Measurements from ENCODE around the gene ELMO1. TPM values are rescaled to one million over a fixed set of nuclear protein-coding genes. Genes with fewer than 3 reads are reported as not detected.

Gene ELMO1
- total RNA-seq, 1 donor from 2014 or later: 0.69 TPM

DNA sequence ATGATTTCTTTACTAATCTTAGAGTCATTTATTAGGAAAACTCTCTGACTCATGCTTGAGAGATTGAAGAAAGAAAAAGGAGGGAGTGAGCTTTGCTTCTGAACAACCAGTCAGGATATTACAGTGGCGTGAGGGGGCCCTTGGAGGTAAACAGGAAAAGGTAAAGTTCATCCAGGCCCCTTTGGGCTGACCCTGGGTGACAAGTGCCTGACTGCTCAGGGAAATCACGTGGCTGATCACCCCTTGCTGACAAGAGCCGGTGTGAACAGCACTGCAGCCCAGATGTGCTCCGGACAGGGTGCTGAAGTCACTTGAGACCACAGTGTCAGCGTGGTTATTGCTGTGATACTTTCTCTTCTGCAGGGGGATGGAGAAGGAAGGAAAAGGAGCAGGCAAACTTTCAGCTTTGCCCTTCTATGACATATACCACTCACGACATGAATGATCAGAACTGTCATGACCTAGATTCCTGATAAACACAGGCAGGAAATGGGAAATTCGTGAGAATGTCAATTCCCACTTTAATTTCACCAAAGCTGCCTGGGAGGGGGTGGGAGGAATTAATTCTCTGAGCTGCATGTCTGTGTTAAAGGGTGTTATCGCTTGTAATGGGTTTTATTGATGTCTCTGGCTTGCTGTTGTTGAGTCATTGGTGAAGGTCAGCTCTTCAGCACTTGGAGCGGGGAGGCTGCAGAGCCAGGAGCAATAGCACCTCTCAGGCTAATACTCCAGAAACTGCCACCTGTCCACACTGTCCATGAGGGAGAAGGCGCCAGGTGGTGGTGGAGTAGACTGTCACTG lies 584.6 kb downstream of the ELMO1 start:
- no peak for DNase-seq (ENCODE audit: low read depth)

DNA sequence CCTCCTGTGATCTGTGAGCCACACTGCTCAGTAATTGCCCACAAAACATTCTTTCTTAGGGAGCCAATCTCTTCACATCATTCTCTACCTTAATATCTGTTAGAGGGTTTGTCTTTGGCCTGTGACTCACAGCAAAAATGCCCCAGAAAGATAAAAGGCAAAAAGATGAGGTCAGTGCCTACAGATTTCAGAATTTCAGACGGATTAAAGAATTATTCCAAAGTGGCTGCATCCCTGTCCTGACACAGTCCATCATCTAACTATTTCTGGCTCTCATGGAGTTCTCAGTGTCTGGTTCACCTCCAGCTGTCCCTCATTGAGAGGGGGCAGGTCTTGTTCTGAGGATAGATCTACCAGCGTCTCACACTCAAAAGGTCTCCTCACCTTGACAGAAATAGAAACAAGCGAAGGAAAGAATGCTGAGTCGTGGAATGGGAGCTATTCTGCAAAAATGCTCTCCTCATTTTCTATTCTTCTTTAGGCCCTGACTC lies 585.8 kb downstream of the ELMO1 start:
- TF ChIP-seq, protein P1, sequence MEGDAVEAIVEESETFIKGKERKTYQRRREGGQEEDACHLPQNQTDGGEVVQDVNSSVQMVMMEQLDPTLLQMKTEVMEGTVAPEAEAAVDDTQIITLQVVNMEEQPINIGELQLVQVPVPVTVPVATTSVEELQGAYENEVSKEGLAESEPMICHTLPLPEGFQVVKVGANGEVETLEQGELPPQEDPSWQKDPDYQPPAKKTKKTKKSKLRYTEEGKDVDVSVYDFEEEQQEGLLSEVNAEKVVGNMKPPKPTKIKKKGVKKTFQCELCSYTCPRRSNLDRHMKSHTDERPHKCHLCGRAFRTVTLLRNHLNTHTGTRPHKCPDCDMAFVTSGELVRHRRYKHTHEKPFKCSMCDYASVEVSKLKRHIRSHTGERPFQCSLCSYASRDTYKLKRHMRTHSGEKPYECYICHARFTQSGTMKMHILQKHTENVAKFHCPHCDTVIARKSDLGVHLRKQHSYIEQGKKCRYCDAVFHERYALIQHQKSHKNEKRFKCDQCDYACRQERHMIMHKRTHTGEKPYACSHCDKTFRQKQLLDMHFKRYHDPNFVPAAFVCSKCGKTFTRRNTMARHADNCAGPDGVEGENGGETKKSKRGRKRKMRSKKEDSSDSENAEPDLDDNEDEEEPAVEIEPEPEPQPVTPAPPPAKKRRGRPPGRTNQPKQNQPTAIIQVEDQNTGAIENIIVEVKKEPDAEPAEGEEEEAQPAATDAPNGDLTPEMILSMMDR (conservative IDR thresholded peaks at IDR 0.05; ENCODE audit: low read depth, low read length): no peak
- DNase-seq (ENCODE audit: low read depth): no peak
- no peak overlapping the region for H3K4me3 ChIP-seq (ENCODE audit: low read depth, low read length)

More for the DNA sequence above, 584.6 kb downstream of the ELMO1 start:
- TF ChIP-seq, protein P1 (conservative IDR thresholded peaks at IDR 0.05; ENCODE audit: low read depth, low read length): no peak
- no peak overlapping the region for H3K4me3 ChIP-seq (ENCODE audit: low read depth, low read length)

DNA sequence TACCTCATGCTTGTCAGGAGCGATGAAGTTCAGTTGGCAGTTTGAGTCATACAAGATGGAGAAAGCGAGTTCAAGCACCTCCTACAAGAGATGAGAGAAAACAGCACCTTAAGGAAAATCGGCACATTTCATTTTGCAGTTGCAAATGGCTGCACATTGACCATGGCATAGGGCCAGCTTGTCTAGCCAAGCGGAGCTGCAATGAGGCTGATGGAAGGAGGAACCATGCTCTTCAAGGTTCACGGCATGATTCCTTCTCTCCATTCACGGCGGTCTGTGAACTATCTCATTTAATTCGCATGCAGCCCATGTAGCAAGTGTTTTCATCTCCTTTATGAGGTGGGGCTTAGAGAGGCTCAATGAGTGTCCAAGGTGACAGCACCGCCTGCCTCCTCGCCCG lies 587.0 kb downstream of the ELMO1 start:
- DNase-seq (ENCODE audit: low read depth): no peak
- TF ChIP-seq, protein P1 (conservative IDR thresholded peaks at IDR 0.05; ENCODE audit: low read depth, low read length): no peak
- H3K4me3 ChIP-seq (ENCODE audit: low read depth, low read length): no peak overlapping the region

DNA sequence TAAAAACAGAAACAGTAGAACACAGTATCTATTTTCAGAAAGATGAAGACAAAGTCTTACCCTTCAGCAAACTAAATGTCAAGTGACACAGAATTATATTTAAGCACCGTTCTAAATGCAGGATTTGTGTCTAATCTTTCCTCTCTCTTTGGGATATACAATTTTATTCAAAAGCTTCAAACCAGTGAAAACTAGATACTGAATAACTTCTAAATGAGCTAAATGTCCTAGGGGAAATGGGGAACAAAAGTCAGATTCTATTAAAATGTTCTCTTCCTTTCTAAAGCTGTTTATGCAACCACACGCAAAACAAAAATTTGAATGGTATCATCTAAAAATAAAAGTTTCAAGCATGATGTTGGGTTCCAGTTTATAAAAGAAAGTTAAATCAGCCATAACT lies 588.0 kb downstream of the ELMO1 start:
- no peak for DNase-seq (ENCODE audit: low read depth)
- no peak overlapping the region for H3K4me3 ChIP-seq (ENCODE audit: low read depth, low read length)
- TF ChIP-seq, protein P1 (conservative IDR thresholded peaks at IDR 0.05; ENCODE audit: low read depth, low read length): no peak

DNA sequence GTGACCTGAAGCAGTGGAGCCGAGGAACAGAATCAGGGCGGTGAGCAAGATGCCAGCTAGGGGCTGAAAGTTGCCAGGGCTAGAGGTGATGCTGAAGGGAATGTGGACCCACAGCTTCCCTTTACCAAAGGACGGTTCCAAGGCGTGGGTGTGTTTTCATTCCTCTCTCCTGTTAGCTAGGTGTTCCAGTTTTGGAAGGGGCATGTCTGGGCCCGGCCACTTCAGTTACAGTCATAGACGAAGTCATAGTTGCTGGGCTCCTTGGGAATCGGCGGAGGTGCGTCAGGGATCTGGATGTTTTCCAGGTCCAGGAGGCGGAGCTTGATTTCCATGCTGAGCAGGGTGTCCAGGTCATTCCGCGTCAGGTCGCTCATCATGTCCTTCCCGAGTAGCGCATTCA lies 593.3 kb downstream of the ELMO1 start:
- no peak overlapping the region for H3K4me3 ChIP-seq (ENCODE audit: low read depth, low read length)
- no peak for DNase-seq (ENCODE audit: low read depth)
- TF ChIP-seq, protein P1 (conservative IDR thresholded peaks at IDR 0.05; ENCODE audit: low read depth, low read length): no peak

DNA sequence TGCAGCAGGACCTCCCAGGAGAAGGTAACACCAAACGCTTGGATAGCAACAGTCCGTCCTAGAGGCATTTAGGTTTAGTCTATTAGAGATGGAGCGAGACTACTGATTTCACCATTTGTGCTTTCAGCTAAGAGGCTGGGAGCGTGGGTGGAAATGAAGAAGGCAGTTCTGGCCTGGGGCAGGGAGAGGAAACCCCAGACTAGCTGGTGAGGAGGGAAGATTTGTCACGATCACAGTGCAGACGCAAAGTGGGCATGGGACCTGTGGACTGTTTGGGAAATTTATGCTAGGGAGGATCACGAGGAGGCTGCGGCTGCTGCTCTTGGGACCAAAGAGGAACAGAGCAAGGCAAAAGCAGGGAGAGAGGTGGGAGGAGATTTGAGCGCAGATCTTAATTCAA lies 594.0 kb downstream of the ELMO1 start:
- DNase-seq (ENCODE audit: low read depth): no peak
- TF ChIP-seq, protein P1 (conservative IDR thresholded peaks at IDR 0.05; ENCODE audit: low read depth, low read length): no peak
- H3K4me3 ChIP-seq (ENCODE audit: low read depth, low read length): no peak overlapping the region

DNA sequence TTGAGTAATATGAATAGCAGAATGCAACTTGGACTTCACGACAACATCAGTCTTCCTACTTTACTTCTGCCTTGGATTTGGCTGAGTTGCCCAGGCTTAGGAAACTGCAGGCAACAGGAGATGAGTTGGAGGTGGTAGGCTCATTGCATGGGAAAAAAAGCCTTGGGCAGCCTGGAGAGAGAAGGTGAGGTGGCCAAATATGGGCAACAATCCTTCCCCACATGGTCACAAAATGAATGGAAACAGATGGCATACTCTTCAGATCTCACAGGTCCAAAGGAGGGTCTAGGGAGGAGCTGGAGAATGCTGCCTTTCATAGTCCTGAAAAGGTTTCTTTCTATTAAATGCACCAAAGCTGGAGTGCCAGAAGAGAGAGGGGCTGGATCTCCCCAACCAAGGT lies 595.7 kb downstream of the ELMO1 start:
- no peak overlapping the region for H3K4me3 ChIP-seq (ENCODE audit: low read depth, low read length)
- DNase-seq (ENCODE audit: low read depth): no peak
- TF ChIP-seq, protein P1 (conservative IDR thresholded peaks at IDR 0.05; ENCODE audit: low read depth, low read length): no peak

Data from epithelial cell of proximal tubule (primary cell).